ENCODE data around the gene BPNT1. TPM values are rescaled to one million over a fixed set of nuclear protein-coding genes. Genes with fewer than 3 reads are reported as not detected.

The BPNT1 gene
- polyA plus RNA-seq, 1 donor from 2014 or later, result 47.2 TPM

DNA sequence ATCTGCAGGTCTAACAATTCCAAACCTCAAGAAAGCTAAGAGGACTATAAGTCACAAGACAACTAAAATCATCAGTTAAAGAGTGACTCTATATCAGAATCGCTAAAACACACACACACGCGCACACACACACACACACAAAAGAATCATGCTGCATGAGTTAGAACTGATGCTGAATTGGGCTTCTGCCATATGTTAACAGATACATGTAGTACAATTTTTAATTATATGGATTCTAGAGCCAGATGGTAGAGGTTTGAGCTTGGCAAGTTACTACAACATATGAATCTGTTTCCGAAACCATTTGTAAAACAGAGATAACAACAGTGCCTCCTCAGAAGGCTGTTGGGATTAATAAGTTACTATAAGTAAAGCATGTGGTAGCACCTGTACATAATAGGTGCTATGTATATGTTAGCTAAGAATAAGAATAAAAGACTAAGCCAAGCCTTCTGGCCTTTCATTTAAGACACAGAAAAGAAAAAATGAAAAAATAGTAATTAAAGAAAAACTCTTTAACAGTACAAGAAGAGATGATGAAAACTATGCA, 61.2 kb downstream of the BPNT1 start:
- no peaks in the 10 kb centered on the region for H3K9me3 ChIP-seq (ENCODE audit: low read length)
- no peak overlapping the region for H3K4me3 ChIP-seq (ENCODE audit: low read length)
- no peaks in the 10 kb centered on the region for H3K9me2 ChIP-seq (ENCODE audit: insufficient read depth, low read length)
- H2AFZ ChIP-seq (ENCODE audit: low read depth, low read length), result no peak overlapping the region
- H3K4me2 ChIP-seq (ENCODE audit: low read length), result no peak overlapping the region
- no peaks in the 10 kb centered on the region for H3F3A ChIP-seq (ENCODE audit: insufficient read depth, low read length, poor library complexity, severe bottlenecking)
- H3K9ac ChIP-seq (ENCODE audit: low read length), result no peak overlapping the region
- H3K27ac ChIP-seq (ENCODE audit: low read length), result no peak overlapping the region
- no peaks in the 10 kb centered on the region for H3K27me3 ChIP-seq (ENCODE audit: insufficient read depth, low read depth, low read length)
- no peaks in the 10 kb centered on the region for H4K20me1 ChIP-seq (ENCODE audit: insufficient read depth)
- TF ChIP-seq, protein P1, sequence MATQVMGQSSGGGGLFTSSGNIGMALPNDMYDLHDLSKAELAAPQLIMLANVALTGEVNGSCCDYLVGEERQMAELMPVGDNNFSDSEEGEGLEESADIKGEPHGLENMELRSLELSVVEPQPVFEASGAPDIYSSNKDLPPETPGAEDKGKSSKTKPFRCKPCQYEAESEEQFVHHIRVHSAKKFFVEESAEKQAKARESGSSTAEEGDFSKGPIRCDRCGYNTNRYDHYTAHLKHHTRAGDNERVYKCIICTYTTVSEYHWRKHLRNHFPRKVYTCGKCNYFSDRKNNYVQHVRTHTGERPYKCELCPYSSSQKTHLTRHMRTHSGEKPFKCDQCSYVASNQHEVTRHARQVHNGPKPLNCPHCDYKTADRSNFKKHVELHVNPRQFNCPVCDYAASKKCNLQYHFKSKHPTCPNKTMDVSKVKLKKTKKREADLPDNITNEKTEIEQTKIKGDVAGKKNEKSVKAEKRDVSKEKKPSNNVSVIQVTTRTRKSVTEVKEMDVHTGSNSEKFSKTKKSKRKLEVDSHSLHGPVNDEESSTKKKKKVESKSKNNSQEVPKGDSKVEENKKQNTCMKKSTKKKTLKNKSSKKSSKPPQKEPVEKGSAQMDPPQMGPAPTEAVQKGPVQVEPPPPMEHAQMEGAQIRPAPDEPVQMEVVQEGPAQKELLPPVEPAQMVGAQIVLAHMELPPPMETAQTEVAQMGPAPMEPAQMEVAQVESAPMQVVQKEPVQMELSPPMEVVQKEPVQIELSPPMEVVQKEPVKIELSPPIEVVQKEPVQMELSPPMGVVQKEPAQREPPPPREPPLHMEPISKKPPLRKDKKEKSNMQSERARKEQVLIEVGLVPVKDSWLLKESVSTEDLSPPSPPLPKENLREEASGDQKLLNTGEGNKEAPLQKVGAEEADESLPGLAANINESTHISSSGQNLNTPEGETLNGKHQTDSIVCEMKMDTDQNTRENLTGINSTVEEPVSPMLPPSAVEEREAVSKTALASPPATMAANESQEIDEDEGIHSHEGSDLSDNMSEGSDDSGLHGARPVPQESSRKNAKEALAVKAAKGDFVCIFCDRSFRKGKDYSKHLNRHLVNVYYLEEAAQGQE (IDR thresholded peaks at IDR 0.05; ENCODE audit: borderline replicate concordance), result no peak
- TF ChIP-seq, protein P2, sequence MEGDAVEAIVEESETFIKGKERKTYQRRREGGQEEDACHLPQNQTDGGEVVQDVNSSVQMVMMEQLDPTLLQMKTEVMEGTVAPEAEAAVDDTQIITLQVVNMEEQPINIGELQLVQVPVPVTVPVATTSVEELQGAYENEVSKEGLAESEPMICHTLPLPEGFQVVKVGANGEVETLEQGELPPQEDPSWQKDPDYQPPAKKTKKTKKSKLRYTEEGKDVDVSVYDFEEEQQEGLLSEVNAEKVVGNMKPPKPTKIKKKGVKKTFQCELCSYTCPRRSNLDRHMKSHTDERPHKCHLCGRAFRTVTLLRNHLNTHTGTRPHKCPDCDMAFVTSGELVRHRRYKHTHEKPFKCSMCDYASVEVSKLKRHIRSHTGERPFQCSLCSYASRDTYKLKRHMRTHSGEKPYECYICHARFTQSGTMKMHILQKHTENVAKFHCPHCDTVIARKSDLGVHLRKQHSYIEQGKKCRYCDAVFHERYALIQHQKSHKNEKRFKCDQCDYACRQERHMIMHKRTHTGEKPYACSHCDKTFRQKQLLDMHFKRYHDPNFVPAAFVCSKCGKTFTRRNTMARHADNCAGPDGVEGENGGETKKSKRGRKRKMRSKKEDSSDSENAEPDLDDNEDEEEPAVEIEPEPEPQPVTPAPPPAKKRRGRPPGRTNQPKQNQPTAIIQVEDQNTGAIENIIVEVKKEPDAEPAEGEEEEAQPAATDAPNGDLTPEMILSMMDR (IDR thresholded peaks at IDR 0.05; ENCODE audit: poor library complexity, severe bottlenecking), result no peak
- TF ChIP-seq EP300 (conservative IDR thresholded peaks at IDR 0.05; ENCODE audit: poor library complexity, severe bottlenecking), result no peak
- no peak for TF ChIP-seq MXI1 (conservative IDR thresholded peaks at IDR 0.05; ENCODE audit: poor library complexity, severe bottlenecking)
- TF ChIP-seq TAF1 (IDR thresholded peaks at IDR 0.05; ENCODE audit: low read depth), result no peak
- TF ChIP-seq POLR2AphosphoS5 (IDR thresholded peaks at IDR 0.05), result no peak
- no peak for TF ChIP-seq EZH2 (IDR thresholded peaks at IDR 0.05; ENCODE audit: borderline replicate concordance, insufficient read depth, low read length, poor library complexity, severe bottlenecking)
- no peak for TF ChIP-seq RAD21 (conservative IDR thresholded peaks at IDR 0.05)
- TF ChIP-seq SMC3 (conservative IDR thresholded peaks at IDR 0.05; ENCODE audit: poor library complexity), result no peak
- no peaks in the 10 kb centered on the region for H3K79me2 ChIP-seq (replicated peaks; ENCODE audit: insufficient read depth, low read length)
- H3K36me3 ChIP-seq (ENCODE audit: insufficient read depth, low read length), result peaks cover 11% of the 10 kb centered on the region

DNA sequence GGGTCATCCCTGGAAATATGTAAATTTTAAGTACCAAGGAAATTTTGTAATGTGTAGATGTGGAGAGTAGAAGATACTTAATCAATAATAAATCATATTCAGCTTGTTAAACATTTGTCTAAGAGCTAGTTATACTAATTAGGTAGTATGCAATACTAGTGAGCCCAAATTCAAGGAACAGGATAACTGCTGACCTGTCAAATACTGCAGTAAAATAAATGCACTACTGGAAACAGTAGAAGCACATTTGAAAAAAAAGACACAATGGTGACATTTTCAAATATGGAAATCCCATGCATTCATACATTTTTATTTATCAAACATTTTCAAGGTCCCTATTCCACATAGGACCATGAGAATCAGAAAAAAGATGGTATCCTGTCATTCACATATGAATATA, 70.5 kb downstream of the BPNT1 start:
- Histone ChIP-seq H3F3A (ENCODE audit: insufficient read depth, low read length, poor library complexity, severe bottlenecking) (no peaks in the 10 kb centered on the region), H3K79me2 (replicated peaks; ENCODE audit: insufficient read depth, low read length) (no peaks in the 10 kb centered on the region), H3K27ac (ENCODE audit: low read length) (no peak overlapping the region), H3K27me3 (ENCODE audit: insufficient read depth, low read depth, low read length) (no peaks in the 10 kb centered on the region), H3K4me3 (ENCODE audit: low read length) (no peak overlapping the region), H2AFZ (ENCODE audit: low read depth, low read length) (no peak overlapping the region), H3K9me3 (ENCODE audit: low read length) (no peaks in the 10 kb centered on the region), H3K9ac (ENCODE audit: low read length) (no peak overlapping the region), H3K9me2 (ENCODE audit: insufficient read depth, low read length) (no peaks in the 10 kb centered on the region), H3K4me2 (ENCODE audit: low read length) (no peak overlapping the region), H4K20me1 (ENCODE audit: insufficient read depth) (no peaks in the 10 kb centered on the region), H3K36me3 (ENCODE audit: insufficient read depth, low read length) (peaks cover 5% of the 10 kb centered on the region)
- TF ChIP-seq MXI1 (conservative IDR thresholded peaks at IDR 0.05; ENCODE audit: poor library complexity, severe bottlenecking), result no peak
- TF ChIP-seq, protein P2 (IDR thresholded peaks at IDR 0.05; ENCODE audit: poor library complexity, severe bottlenecking), result no peak
- TF ChIP-seq EZH2 (IDR thresholded peaks at IDR 0.05; ENCODE audit: borderline replicate concordance, insufficient read depth, low read length, poor library complexity, severe bottlenecking), result no peak
- TF ChIP-seq, protein P1 (IDR thresholded peaks at IDR 0.05; ENCODE audit: borderline replicate concordance), result no peak
- no peak for TF ChIP-seq EP300 (conservative IDR thresholded peaks at IDR 0.05; ENCODE audit: poor library complexity, severe bottlenecking)
- no peak for TF ChIP-seq TAF1 (IDR thresholded peaks at IDR 0.05; ENCODE audit: low read depth)

All from neural cell (in vitro differentiated cells).